Heart right ventricle (tissue), 16 donors: Measurements from ENCODE around the gene GPR107. TPM values are rescaled to one million over a fixed set of nuclear protein-coding genes. Genes with fewer than 3 reads are reported as not detected.
A peak's percentile ranks its signal among the peaks of the same experiment; 100 is the strongest.

Experiments
- ATAC-seq, 8 donors: fragments of 200-7000 bp; cut with Tn5 transposase; one replicate each; pipeline ENCODE4 v1.9.1; 2020; ENCODE audit warnings: mild to moderate bottlenecking in 8 of 8, moderate library complexity in 8 of 8, moderate number of reproducible peaks in 1 of 8
- DNase-seq, 2 donors: peaks; one replicate each; pipeline ENCODE4 v3.0.0-alpha.2; 2020
- H3K27ac ChIP-seq, 10 donors: fragments of 200-600 bp; sonication (generic) in 2 of 10; one replicate each; pipeline versions ENCODE4 v1.5.0 to v1.8.0; 2020 to 2022; ENCODE audit warnings: mild to moderate bottlenecking in 3 of 10
- H3K27me3 ChIP-seq, 7 donors: fragments of 200-600 bp; one replicate each; pipeline ENCODE4 v1.8.0; 2021 to 2022; ENCODE audit warnings: mild to moderate bottlenecking in 2 of 7
- H3K36me3 ChIP-seq, 9 donors: fragments of 200-600 bp; sonication (generic) in 1 of 9; one replicate each; pipeline versions ENCODE4 v1.5.0 to v1.8.0; 2020 to 2022; ENCODE audit warnings: mild to moderate bottlenecking in 2 of 9
- H3K4me1 ChIP-seq, 9 donors: fragments of 200-600 bp; sonication (generic) in 1 of 9; one replicate each; pipeline versions ENCODE4 v1.5.0 to v1.8.0; 2020 to 2022; ENCODE audit warnings: mild to moderate bottlenecking in 4 of 9
- H3K4me3 ChIP-seq, 10 donors: fragments of 200-600 bp; sonication (generic) in 2 of 10; one replicate each; pipeline versions ENCODE4 v1.5.0 to v1.8.0; 2020 to 2022; ENCODE audit warnings: mild to moderate bottlenecking in 7 of 10, moderate library complexity in 2 of 10
- H3K9me3 ChIP-seq, 11 donors: fragments of 200-600 bp in 10 of 11; sonication (generic) in 2 of 11; one replicate each; pipeline versions ENCODE4 v1.5.0 to v1.8.0; 2013 to 2022; ENCODE audit warnings: mild to moderate bottlenecking in 2 of 11, control low read depth in 1 of 11, moderate library complexity in 1 of 11
- CTCF ChIP-seq, 9 donors: fragments of 200-600 bp; sonication (generic) in 2 of 9; IDR thresholded peaks; one replicate each; pipeline versions ENCODE4 v1.5.0 to v1.8.0; 2021 to 2022; ENCODE audit warnings: antibody characterized with exemption in 9 of 9, mild to moderate bottlenecking in 5 of 9, moderate library complexity in 1 of 9
- WGBS, 2 donors: extraction: QIAGEN DNeasy Blood & Tissue Kit; methylation state at CpG; one replicate each; pipeline ENCODE4 v1.1.7; 2013; ENCODE audit warnings: inconsistent platforms in 1 of 2; 5-methylcytosine and 5-hydroxymethylcytosine counted together
- intact Hi-C, 10 donors: fragments of 100-400 bp; cut with DNase I; formaldehyde crosslinking; loops; one replicate each; pipeline versions ENCODE4 v1.11.1 to v1.14.2; 2022
- polyA plus RNA-seq, 2 donors: library from polyadenylated mRNA; stranded (reverse); fragments of 200-250 nt; gene quantifications; one replicate each; pipeline ENCODE4 v1.2.3, GENCODE V29; 2013
- total RNA-seq, 10 donors: library from RNA; stranded (reverse); fragmentation: NEBNext Ultra II Directional in 3 of 10; extraction: Animal tissue kit (Norgen Biotek cat#: 25700) in 3 of 10; gene quantifications; one replicate each; pipeline versions ENCODE4 v1.2.1 to v1.2.4, GENCODE V29; 2021 to 2023
- donor health status: Arrhythmogenic right ventricular cardiomyopathy.
- donor health status: ischemic (EF 13 %, LVEDD 7.1; RV severe dilation, severe dysfunction).
- donor health status: healthy with polysubstance abuse.
- donor health status: DM: no; HTN: yes; CAD: no.
- donor health status: DM: no; HTN: no; CAD: no.
- donor health status: ischemic (EF 25% LVEDD 6.9; RV normal size, moderate dysfunction).
- donor health status: ischemic (EF 25% LVEDD 5.7; RV mildly dilated, moderate dysfunction).
- donor health status: healthy.
- donor health status: DM: yes; HTN: yes; CAD: no.
- donor health status: Ischemic cardiomyopathy.
- donor health status: ischemic (EF 35%, LVEDD 5.7; RV mildly dilated, moderate dysfunction).
- donor health status: nonischemic (EF 11% LVEDD 7.7; RV severe dilation, severe dysfunction).
- donor health status: DM: yes; HTN: yes; CAD: no.
- donor health status: PGD.
- donor health status: ischemic (EF 29% LVEDD 5.4; RV normal size, mild dysfunction).
- donor health status: nonischemic (EF 23%, LVEDD 6.1; RV moderate dilation, normal function).

Gene GPR107
- total and polyA plus RNA-seq, 12 donors, result 6.7 to 35.6 (median 23.9) TPM

GRCh38 chr9:130144703-130145102 is 91.0 kb downstream of the GPR107 start:
- peak in 7 of 8 donors; percentile 58 to 90 (median 78) for ATAC-seq
- peak; percentile 37 to 46 for DNase-seq
- Histone ChIP-seq H3K9me3 (no peaks in the 10 kb centered on the region), H3K4me1 (peaks cover 0 to 32% (median 20%) of the 10 kb centered on the region in 9 donors), H3K36me3 (no peaks in the 10 kb centered on the region), H3K27ac (no peak overlapping the region), H3K27me3 (peaks cover 0 to 43% (median 17%) of the 10 kb centered on the region in 7 donors), H3K4me3 (no peak overlapping the region)
- WGBS, 2 donors, result 58 to 59% methylated on average over 4 to 5 of the region's 5 CpGs
- no peak for TF ChIP-seq CTCF (IDR thresholded peaks at IDR 0.05)
- intact Hi-C loops, result loop anchor here in 1 of 10 donors (5.0 kb wide), 1 partner anchor 43 kb away; no protein-coding TSS in a partner anchor

GRCh38 chr9:130145658-130146057 is 92.0 kb downstream of the GPR107 start:
- Histone ChIP-seq H3K4me1 (peaks cover 0 to 22% (median 11%) of the 10 kb centered on the region in 9 donors), H3K36me3 (no peaks in the 10 kb centered on the region), H3K4me3 (no peak overlapping the region), H3K27ac (no peak overlapping the region), H3K9me3 (no peaks in the 10 kb centered on the region), H3K27me3 (peaks cover 0 to 43% (median 17%) of the 10 kb centered on the region in 7 donors)
- DNase-seq (no peak), ATAC-seq (no peak)
- intact Hi-C loops, result no loop called here
- no peak for TF ChIP-seq CTCF (IDR thresholded peaks at IDR 0.05)
- 79 to 94% methylated on average over 1 of the region's 1 CpG for WGBS, 2 donors

DNA sequence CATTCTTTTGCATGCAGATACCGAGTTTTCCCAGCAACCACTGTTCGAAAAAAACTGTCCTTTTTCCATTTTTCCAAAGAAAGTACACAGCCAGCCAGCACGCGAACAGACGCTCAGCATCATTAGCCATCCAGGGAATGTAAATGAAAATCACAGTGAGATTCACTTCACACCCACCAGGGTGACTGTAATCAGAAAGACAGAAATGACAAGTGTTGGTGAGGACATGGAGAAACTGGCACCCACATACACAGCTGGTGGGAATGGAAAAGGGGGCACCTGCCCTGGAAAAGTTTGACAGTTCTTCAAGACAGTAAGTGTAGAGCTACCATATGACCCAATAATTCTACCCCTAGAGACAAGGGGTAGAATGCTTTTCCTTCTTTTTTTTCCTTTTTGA is 93.5 kb downstream of the GPR107 start:
- no peak for TF ChIP-seq CTCF (IDR thresholded peaks at IDR 0.05)
- 77 to 86% methylated on average over 5 of the region's 5 CpGs for WGBS, 2 donors
- ATAC-seq, result no peak

DNA sequence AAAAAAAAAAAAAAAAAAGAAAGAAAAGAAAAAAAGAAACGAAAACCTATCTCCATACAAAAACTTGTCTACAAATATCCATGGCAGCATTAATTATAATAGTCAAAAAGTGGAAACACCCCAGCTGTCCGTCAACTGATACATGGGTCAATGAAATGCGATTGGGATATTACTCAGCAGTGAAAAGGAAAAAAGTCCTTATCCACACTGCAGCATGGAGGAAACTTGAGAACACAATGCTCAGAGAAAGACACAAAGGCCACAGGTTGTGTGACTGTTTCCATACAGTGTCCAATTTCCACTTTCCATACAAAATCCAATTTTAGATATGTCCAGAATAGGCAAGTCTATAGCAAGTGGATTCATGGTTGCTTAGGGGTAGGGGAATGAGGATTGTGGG is 94.2 kb downstream of the GPR107 start:
- Histone ChIP-seq H3K9me3 (no peaks in the 10 kb centered on the region), H3K4me3 (no peak overlapping the region), H3K27ac (no peak overlapping the region), H3K27me3 (peaks cover 0 to 43% (median 17%) of the 10 kb centered on the region in 7 donors), H3K4me1 (peaks cover 0 to 20% (median 10%) of the 10 kb centered on the region in 9 donors), H3K36me3 (no peaks in the 10 kb centered on the region)
- intact Hi-C loops, result no loop called here
- 97 to 99% methylated on average over 3 of the region's 3 CpGs for WGBS, 2 donors
- TF ChIP-seq CTCF (IDR thresholded peaks at IDR 0.05), result no peak
- ATAC-seq, result no peak
- DNase-seq, result no peak

More for the DNA sequence above, 93.5 kb downstream of the GPR107 start:
- H3K36me3 ChIP-seq, result no peaks in the 10 kb centered on the region
- H3K4me1 ChIP-seq, result peaks cover 0 to 20% (median 10%) of the 10 kb centered on the region in 9 donors
- intact Hi-C loops, result no loop called here
- H3K27ac ChIP-seq, result no peak overlapping the region
- no peak overlapping the region for H3K4me3 ChIP-seq
- no peak for DNase-seq
- no peaks in the 10 kb centered on the region for H3K9me3 ChIP-seq
- H3K27me3 ChIP-seq, result peaks cover 0 to 43% (median 17%) of the 10 kb centered on the region in 7 donors
